ENCODE results near the gene CACNA2D2.

The CACNA2D2 gene

DNA sequence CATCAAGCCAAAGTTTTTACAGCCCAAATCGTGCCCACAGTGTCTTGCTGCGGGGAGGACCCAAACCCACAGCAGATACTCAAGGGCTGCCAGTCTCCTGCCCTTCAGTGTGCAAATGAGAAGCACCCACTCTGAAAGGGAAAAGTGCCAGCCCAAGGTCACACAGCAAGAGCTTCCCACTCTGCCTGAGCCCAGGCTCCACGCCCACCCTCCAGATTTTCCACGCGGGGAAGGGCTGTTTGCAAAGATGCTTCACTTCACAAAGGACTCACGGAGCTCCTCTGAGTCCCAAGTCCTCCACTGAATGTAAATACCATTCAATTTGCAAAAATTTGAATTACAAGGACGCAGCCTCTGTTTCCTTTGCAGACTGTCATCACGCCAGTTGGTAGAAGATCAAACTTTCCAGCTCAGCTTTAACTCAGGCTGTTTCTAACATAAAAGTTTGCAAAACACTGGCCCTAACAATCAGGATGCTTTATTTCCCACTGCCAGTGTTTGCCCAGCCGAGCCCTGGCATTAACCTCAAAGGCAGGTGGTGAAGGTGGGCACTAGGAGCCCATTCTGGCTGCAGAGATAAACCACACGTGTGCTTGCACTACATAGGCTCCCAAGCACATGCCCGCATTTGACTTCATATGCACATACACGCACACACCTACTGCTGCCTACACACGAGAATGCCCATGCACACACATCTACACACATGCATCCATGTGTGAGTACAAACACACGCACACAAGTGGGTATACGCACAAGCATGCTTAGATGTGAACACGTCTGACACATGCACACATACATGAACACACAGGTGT, 7.6 kb downstream of the CACNA2D2 start:
- no peak for DNase-seq

DNA sequence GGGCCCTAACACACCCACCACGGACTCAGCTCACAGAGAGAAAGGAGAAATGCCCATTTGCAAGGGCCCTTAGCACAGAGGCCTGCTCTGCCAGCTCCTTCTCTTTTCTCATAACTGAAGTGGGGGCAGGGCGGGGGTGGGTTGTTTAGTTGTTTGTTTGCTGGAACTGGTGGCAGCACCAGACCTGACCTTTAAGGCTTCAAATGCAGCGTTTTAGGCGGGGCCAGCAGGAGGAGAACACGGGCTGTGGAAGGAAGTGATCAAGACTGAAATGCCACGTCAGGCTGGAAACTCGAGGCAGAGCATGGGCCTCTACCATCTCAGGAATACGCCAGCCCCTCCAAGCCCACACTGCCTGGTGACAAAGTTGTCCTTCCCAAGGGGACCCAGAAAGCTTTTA, 9.3 kb downstream of the CACNA2D2 start:
- peak; percentile 21 to 23 (median 22) for DNase-seq

DNA sequence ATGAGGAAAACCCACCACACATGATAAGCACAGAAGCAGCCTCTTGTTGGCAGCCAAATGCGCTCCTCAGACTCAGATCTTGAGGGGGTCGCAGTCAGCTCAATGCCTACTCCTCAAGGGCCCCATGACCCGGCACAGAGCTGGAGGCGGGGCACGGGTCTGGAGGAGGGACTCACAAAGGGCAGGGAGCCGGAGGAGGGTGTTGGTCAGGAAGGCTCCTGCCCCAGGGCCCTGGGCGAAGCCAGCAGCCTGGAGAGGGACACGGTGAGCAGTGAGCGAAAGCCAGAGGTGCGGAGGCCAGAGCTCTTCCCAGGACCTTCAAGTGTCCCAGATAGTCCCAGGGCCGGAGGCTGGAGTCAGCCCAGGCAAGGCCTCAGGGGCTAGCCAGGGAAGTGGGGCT, 9.8 kb downstream of the CACNA2D2 start:
- DNase-seq, result no peak

DNA sequence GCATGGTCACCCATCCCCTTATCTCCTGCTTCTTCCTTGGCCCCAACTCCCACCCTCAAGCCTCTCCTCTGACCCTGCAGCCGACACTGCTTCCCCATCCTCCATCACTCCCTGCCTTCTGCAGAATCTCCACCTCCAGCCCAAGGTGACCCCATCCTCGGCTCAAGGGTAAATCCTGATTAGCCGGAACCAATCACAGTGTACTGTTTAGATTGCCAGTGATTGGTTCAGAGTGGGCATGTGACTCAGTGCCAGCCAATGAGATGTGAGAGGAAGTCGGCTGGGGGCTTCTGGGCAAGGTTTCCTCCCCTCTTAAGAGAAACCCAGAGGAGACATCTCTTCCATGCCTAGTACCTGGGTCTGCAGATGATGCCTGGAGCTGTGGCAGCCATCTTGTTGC, 10.3 kb downstream of the CACNA2D2 start:
- no peak for DNase-seq

DNA sequence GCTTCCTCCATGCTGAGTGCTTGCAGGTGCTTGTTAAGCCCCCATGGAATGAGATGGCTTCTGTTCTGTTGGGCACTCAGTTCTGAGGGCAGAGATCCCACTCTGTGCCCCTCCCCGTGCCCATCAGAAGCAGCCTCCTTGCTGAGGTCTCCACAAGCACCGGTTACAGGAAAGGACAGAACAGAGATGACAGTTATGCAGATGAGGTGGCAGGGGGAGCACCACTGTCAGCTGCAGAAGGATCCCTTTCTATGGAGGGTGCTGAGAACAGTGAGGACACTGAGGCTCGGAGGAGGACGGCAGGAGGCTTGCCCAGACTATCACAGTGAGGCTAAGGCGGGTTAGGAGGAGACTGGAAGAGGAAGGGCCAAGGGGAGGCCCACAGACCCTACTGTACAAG, 12.4 kb downstream of the CACNA2D2 start:
- DNase-seq, result no peak

DNA sequence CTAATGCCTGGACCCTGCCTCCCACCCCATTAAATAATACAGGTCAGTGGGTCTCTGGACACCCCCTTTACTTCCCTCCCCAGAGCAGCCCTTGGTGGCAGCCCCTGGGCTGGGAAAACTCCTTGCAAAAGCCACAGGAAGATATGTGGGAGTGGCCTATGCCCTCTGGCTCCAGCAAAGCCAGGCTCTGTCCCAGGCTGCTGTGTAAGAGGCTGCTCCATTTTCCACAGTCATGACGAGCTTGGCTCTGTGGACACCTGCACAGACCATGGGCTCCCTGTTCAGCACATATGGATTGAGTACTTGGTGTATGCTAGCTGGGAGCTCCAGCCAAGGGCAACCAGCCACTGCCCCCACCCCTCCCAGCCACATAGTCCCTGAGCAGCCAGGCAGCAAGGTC, 13.0 kb downstream of the CACNA2D2 start:
- no peak for DNase-seq

DNA sequence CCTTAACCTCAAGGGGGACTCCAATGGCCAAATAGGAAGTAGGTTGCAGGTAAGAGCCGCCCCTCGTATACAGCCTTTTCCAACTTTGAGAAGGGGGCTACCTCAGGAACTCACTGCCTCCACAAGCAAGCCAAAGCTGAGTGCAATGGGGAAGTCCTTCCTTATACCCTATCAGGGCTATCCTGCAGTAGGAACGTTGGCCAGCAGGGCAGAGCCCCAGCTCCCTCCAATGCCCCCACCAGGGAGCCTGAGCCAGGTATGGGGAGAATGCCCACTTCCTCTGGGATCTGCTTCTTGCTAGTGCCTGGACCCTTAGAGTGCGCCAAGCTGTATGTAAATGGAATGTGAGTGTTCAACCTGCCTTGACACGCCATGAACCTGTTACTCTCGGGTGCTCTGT, 16.3 kb downstream of the CACNA2D2 start:
- no peak for DNase-seq

DNA sequence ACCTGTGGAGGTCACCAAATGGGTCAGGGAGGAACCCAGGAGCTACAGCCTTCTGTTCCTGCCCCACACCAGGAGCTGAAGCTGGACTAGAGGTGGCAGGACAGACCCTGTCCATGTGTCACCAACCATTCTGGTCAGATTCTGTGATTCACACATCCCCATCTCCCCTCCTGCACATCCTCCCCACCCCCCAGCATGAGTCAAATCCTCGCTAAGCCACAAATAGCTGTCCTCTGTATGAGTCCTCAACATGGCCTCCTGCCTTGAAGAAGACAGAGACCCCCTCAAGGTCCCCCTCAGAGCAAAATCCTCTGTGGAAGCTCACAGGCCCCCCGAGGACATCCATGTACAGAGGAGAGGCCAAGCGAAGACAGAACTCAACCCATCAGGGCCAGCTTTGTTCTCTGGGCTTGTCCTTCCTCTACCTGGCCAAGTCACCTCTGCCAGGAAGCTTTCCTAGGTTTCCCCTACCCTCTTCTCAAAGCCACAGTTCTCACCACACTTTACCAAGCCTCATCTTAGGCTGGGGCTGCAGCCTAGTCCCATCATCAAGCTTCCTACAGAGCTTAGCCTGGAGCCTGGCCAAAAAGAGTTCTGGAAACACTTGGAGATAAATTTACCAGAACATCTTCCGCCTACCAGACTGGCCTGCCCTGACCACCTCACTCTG, 17.1 kb downstream of the CACNA2D2 start:
- DNase-seq, result peak in 1 of 3 donors; percentile 14

DNA sequence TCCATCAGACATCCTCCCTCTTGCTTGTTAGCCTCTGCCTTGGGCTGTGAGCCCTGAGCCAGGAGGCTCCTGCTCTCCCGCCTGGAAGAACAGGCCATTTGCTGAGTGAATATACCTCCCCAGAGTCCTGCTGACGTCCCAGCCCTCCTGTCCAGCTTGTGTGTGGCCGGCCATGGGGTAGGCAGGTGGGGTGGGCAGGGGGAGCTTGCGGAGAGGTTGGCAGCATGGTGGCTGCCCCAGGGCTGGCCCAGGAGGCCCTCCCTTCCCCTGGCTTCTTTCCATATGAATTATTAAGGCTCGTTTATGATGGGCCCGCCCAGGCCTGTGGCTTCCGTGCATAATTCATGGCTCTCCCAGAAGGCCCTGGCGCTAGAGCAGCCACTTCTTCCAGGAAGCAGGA, 18.7 kb downstream of the CACNA2D2 start:
- DNase-seq, result no peak

DNA sequence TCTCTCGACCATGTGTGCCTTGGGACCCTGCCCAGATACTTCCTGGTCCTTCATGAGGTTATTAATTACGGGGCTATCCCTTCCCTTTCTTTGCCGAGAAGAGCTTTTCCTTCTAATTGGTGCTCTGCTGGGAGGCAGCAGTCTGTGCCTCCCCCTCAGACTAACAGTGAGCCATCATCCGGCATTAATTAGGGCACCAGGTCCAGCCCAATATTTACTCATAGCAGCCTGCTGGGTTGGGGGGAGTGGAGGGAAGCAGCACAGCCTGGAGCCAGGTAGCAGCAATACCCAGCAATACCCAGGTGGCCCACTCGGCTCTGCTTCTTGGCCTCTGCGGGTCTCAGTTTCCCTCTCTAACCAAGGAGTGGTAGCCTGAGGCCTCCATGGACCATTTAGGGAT, 20.1 kb downstream of the CACNA2D2 start:
- no peak for DNase-seq

DNA sequence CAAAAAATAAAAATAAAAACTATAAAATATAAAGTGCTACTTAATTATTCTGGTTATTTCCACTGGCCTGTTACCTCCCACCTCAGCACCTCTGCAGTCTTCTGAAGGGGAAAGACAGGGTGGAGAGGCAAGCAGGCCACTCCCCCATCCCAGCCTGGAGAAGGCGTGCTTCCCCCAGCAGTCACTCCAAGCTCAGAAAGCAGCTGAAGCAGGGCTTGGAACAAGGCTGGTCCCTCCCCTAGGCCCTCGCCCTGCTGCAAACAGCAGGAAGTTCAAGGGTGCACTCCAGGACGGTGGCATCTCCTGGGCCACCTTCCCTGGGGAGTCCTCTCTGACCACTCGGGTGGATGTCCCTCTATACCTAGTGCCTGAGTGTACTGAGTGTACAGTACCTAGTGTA, 21.4 kb downstream of the CACNA2D2 start:
- DNase-seq, result no peak

DNA sequence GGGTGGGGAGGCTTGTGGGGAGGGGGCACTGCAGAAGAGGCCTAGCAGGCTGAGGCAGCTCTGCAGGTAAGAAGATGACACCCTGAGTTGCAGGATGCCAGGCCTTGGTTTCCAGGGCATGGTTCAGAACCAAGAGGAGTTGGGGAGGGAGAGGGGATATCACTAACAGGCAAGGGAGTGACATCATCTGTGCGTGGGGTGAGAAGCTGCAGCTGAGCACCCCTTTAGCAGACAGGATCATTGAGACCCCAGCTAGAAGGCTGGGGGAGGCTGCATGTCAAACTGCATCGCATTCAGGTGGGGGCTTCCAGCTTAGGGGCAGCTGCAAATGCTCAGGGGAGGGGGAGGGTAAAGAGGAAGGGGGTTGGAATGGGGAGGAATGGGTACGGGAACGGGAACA, 23.0 kb downstream of the CACNA2D2 start:
- DNase-seq, result peak in 2 of 3 donors; percentile 9 to 27

DNA sequence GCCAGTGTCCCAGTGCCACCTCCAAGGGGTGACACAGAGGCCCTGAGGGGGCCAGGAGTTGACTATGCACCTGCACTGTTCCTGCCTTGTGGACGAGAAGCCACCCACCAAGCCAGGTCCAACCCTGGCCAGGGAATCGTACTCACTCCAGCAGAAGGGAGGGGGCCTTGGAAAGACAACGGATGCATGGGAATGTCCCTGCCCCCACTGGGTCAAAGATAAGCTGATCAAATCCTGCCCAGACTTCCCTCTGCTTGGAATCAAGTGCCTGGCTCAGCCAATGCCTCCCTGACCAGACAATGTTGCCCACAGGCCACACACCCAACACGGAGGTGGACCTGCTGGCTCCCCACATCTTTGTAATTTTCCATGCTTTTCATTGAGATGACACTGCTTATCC, 23.9 kb downstream of the CACNA2D2 start:
- DNase-seq, result no peak

DNA sequence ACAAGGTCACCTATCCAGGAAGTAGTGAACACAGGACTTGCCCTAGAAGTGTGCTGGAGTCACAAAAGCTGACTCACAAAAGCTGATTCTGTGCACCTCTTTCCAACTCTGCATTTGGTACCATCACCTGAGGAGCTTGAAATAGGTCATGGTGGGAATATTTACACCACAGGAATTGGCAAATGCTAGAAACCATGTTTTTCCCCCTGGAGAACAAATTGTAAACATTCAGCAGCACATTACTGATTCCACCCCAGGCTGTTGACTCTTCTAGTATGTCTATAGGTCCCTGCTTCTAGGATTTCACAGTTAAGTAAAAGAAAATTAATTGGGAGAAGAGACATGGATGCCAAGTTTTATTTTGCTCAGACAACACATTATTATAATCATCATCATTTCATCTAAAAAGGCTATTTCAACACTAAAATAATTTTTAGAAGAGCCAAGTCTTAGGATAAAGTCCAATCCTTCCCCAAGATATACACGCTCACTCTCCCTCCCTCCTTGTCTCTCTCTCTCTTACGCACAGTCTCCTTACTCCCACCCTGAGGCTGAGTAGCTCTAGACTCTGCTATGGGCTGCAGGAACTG, 24.7 kb downstream of the CACNA2D2 start:
- no peak for DNase-seq

DNA sequence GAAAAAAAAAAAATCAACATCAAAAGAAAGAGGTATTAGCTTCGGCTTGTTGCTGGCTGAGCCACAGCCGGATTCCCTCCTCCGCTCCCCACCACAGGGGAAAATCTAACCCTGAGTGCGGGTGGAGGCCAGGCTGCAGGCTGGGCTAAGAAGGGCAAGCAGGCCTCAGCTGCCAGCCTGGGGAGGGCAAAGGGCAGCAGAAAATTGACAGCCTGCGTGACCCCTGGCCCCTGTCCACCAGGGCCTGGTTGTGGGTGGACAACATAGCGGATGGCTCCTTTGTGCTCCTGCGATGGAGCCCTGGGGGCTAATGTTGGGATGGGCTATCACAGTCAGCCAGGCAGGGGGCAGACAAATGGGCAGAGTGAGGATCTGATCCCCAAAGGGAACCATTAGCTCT, 25.4 kb downstream of the CACNA2D2 start:
- no peak for DNase-seq

DNA sequence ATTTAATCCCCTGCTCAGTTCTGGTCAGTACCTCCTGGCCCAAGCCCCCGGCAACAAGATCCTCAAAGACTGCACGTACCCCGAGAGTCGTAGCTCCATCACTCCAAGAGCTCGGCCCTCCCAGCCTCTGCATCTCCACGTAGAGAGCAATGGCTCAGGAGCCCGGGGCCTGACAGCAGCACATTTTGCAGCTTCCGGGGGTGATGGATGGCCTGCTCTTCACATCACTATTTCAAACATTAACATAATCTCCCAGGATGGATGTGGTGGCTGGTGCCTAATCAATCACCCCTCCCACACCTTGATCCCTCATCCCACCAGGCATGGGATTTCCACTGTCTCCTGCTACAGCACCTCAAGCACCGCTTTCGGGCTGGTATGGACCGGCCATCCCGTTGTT, 28.1 kb downstream of the CACNA2D2 start:
- no peak for DNase-seq

DNA sequence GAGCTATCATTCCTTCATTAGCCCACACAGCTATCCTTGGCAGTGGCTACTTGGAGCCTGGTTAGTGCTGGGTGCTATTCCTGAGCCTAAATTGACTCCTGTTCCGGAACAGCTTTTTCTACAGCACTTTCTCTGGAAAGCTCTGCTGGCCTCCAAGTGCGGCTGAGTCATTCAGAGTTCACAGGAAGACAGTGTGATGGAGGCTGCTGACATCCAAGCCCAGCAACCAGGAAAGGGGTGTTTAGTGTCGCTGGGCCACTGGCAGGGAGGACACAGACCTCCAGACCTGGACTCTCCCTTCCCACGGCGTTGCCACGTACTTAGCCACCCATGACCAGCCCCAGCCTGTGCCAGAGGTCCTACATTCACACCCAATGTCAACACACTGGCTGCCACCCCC, 28.7 kb downstream of the CACNA2D2 start:
- no peak for DNase-seq

DNA sequence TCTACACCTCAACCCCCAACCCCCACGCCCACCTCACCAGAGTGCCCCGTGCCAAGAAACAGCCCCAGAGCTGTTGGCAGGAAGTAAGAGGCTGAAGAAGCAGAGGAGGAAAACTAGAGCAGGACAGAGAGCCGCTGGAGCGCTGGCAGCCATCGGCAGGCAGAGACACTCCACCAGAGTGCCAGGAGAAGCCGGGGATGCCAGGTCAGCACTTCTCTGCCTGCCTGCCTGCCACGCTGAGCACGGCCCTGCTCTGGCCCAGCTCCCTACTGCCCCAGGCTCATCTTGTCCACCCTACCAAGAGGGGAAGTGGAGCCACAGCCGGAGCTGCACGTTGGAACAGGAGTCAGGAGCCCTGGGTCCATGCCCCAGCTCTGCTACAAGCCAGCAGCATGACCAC, 29.7 kb downstream of the CACNA2D2 start:
- no peak for DNase-seq

DNA sequence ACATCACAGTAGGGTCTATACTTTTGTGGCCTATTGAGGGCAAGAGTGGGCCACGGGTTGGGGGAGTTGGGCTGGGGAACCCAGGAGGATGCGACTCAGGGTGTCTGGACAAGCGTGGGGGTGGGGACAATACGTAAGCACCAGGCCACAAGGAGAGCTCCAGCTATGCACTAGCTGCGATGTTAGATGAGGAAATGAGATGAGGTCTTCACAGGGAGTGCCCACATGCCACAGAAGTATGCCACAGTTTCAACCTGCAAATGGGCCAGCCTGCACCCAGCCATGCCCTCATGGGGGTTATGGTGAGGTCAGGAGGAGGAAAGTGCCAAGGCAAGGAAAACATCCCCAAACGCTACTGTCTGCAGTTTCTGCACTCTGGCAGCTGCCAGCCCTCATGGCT, 30.5 kb downstream of the CACNA2D2 start:
- DNase-seq, result peak in 2 of 3 donors; percentile 13 to 15

DNA sequence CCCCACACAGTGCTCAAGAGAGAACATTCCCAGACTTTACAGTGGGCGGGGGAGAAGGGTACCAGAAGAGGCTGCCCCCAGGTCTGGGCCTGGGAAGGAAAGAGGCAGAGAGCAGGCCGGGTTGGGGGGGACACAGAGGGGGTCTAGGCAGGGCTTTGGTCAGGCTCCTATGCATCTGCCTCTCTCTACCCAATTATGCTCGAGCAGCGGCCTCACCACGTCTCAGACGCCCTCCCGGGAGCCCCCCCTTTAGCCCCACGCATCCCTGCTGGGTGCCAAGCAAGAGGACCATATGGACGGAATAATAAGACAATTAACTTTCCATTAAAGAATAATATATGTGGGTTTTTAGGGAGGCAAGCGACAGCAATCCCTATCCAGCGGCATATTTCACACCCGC, 32.8 kb downstream of the CACNA2D2 start:
- DNase-seq, result no peak

DNA sequence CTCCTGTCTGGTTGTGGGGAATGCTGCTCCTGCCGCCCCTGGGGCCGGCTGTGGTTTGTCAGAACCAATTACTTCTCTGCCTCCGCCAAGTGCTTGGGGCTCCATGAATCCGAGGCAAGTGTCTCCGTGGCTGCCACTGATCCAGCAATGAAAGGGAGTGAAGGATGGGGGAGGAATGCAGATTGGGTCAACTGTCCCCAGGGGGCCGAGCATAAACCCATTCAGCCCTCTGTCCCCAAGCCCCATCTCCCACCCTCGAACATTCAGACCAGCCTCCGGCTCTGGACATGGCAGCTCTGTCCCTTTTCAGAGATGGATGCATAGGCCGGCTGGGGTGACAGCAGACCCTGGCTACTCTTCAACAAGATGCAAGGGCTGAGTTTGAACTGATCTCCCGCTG, 35.5 kb downstream of the CACNA2D2 start:
- DNase-seq, result no peak

DNA sequence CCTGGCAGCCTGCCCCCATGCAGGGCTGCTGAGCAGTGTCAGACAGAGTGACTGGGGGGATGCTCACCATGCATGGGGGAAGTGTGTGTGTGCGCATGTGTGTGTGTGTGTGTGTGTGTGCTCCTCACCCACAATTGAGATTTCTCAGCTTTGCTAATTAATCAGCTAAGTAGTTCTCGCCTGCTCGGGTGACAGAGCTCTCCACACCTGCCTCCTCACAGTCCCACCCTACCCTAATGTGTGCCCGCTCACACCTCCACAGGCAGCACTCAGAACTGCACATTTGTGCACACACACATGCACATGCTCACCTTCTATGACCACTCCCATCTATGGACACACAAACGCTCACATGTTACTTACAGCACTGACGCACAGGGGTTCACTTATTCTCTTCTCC, 37.3 kb downstream of the CACNA2D2 start:
- no peak for DNase-seq

DNA sequence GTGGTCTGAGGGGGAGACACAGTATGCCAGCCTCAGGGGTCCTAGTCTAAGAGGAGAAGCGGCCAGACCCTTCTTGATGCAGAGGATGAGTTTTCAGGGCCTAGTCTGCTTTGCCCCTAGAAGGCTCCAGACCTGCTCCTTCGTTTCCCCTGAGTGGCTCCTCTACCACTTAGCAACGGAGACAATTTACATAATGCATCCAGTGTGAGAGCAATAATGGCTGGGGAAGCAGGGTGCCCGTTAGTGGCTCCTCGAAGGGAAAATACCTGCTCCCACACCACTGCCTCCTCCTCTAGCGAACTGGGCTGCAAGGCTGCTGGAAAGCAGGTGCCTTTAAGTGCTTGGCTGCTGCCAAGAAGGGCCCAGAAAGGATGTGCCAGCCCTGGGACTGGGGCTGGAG, 38.9 kb downstream of the CACNA2D2 start:
- no peak for DNase-seq

DNA sequence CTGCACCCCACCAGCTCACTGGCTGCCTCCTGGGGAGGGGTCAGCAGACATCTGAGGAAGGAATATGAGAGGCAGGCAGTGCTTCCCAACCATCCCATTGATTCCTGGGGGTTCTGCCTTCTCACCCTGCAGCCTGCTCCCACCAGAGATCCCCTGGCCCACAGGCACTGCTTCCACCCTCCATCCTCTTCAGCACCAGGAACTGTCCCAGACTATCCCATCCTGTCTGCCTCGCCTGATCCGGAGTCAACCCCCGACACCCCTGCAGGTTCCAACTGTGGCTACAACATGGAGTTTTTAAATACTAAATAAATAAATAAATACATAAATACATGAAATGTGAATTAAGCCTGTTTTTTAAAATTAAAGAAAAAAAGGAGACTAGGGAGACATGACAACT, 43.6 kb downstream of the CACNA2D2 start:
- DNase-seq, result no peak

Measured in suppressor macrophage treated with lipopolysaccharide for 1 hour (primary cell).